WTC11 (cell line): ENCODE results near the gene VIPR2. TPM values are rescaled to one million over a fixed set of nuclear protein-coding genes. Genes with fewer than 3 reads are reported as not detected.

ENCODE experiments used
- ATAC-seq: fragments of 200-7000 bp; cut with Tn5 transposase; 2 replicates; pipeline ENCODE4 v1.10.0; 2021; ENCODE audit warnings: mild to moderate bottlenecking, moderate library complexity
- CTCF ChIA-PET: fragments of 300-600 bp; sonication (Branson Sonifier 250); formaldehyde crosslinking; loops from one replicate; lab custom pipeline; 2021; ENCODE audit warnings: antibody characterized with exemption; lab: Charles Lee
- POLR2A ChIA-PET: fragments of 350-600 bp; sonication (Branson Sonifier 250); formaldehyde crosslinking; loops from one replicate; lab custom pipeline; 2021; ENCODE audit warnings: antibody characterized with exemption; lab: Charles Lee
- DNase-seq: peaks from one replicate; pipeline ENCODE4 v3.0.0; 2021; ENCODE audit warnings: low spot score
- H3K27ac Mint-ChIP-seq: 2 replicates; pipeline ENCODE4 v1.8.0; 2021; ENCODE audit warnings: mixed read lengths
- H3K27me3 Mint-ChIP-seq: 2 replicates; pipeline ENCODE4 v1.8.0; 2021; ENCODE audit warnings: low read depth, mild to moderate bottlenecking, moderate library complexity, mixed read lengths
- H3K36me3 Mint-ChIP-seq: 2 replicates; pipeline ENCODE4 v1.8.0; 2021; ENCODE audit warnings: mixed read lengths
- H3K4me1 Mint-ChIP-seq: 2 replicates; pipeline ENCODE4 v1.8.0; 2022; ENCODE audit warnings: mixed read lengths
- H3K4me3 Mint-ChIP-seq: 2 replicates; pipeline ENCODE4 v1.8.0; 2021; ENCODE audit warnings: mild to moderate bottlenecking, moderate library complexity, mixed read lengths
- H3K9me3 Mint-ChIP-seq: 2 replicates; pipeline ENCODE4 v1.8.0; 2021; ENCODE audit warnings: mixed read lengths
- AR ChIP-seq: fragments of 250-450 bp; sonication (Bioruptor Pico); IDR thresholded peaks from 2 replicates; pipeline ENCODE4 v1.9.0; 2021; ENCODE audit warnings: mild to moderate bottlenecking
- CREB1 ChIP-seq: sonication (generic); formaldehyde crosslinking; IDR thresholded peaks from 2 replicates; pipeline ENCODE4 v1.8.0; 2023; ENCODE audit warnings: mild to moderate bottlenecking, missing genetic modification reagents
- ETV6 ChIP-seq: sonication (generic); formaldehyde crosslinking; IDR thresholded peaks from 2 replicates; pipeline ENCODE4 v1.8.1; 2022; ENCODE audit warnings: mild to moderate bottlenecking, missing genetic modification reagents
- IRF2 ChIP-seq: sonication (generic); formaldehyde crosslinking; IDR thresholded peaks from 2 replicates; pipeline ENCODE4 v1.8.0; 2022; ENCODE audit warnings: low read depth, missing genetic modification reagents, borderline replicate concordance
- MYBL2 ChIP-seq: sonication (generic); formaldehyde crosslinking; IDR thresholded peaks from 2 replicates; pipeline ENCODE4 v1.8.1; 2023; ENCODE audit warnings: mild to moderate bottlenecking, moderate library complexity, missing genetic modification reagents
- NFATC4 ChIP-seq: fragments of 250-450 bp; sonication (Bioruptor Pico); IDR thresholded peaks from 2 replicates; pipeline ENCODE4 v1.9.0; 2021; ENCODE audit warnings: mild to moderate bottlenecking
- RORB ChIP-seq: fragments of 250-450 bp; sonication (Bioruptor Pico); IDR thresholded peaks from 2 replicates; pipeline ENCODE4 v1.9.0; 2021; ENCODE audit warnings: mild to moderate bottlenecking
- SP1 ChIP-seq: sonication (generic); formaldehyde crosslinking; conservative IDR thresholded peaks from 2 replicates; pipeline ENCODE4 v1.8.1; 2022; ENCODE audit warnings: missing genetic modification reagents
- STAT6 ChIP-seq: sonication (generic); formaldehyde crosslinking; conservative IDR thresholded peaks from 2 replicates; pipeline ENCODE4 v1.8.1; 2023; ENCODE audit warnings: mild to moderate bottlenecking, low read depth, missing genetic modification reagents, moderate library complexity
- TP53 ChIP-seq: sonication (generic); formaldehyde crosslinking; IDR thresholded peaks from 2 replicates; pipeline ENCODE4 v1.8.1; 2023; ENCODE audit warnings: mild to moderate bottlenecking, missing genetic modification reagents
- USF1 ChIP-seq: sonication (generic); formaldehyde crosslinking; IDR thresholded peaks from 2 replicates; pipeline ENCODE4 v1.8.0; 2022; ENCODE audit warnings: mild to moderate bottlenecking, missing genetic modification reagents
- USF2 ChIP-seq: sonication (generic); formaldehyde crosslinking; IDR thresholded peaks from 2 replicates; pipeline ENCODE4 v1.8.1; 2023; ENCODE audit warnings: mild to moderate bottlenecking, missing genetic modification reagents, moderate library complexity
- ZNF281 ChIP-seq: sonication (generic); formaldehyde crosslinking; IDR thresholded peaks from 2 replicates; pipeline ENCODE4 v1.8.0; 2023; ENCODE audit warnings: mild to moderate bottlenecking, missing genetic modification reagents
- ZNF423 ChIP-seq: fragments of 250-450 bp; sonication (Bioruptor Pico); IDR thresholded peaks from 2 replicates; pipeline ENCODE4 v2.1.2; 2022; ENCODE audit warnings: mild to moderate bottlenecking, moderate library complexity
- ZNF532 ChIP-seq: fragments of 250-450 bp; sonication (Bioruptor Pico); IDR thresholded peaks from 2 replicates; pipeline ENCODE4 v1.9.0; 2021; ENCODE audit warnings: mild to moderate bottlenecking, borderline replicate concordance
- total RNA-seq: library from RNA; stranded (reverse); gene quantifications from 3 replicates; pipeline ENCODE4 v1.2.3, GENCODE V29; 2021

Gene VIPR2
- total RNA-seq, 1 experiment from 2014 or later, result 7.5 TPM

GRCh38 chr7:159158125-159158887, 13.6 kb upstream of the VIPR2 start (continued):
- TF ChIP-seq ZNF532, result no peak
- TF ChIP-seq ETV6 (CRISPR knock-in tag), result no peak
- no peak for TF ChIP-seq USF2 (CRISPR knock-in tag)

GRCh38 chr7:159157714-159158113, 13.0 kb upstream of the VIPR2 start:
- Mint-ChIP-seq H3K4me3 (no peak overlapping the region), H3K9me3 (no peaks in the 10 kb centered on the region), H3K27ac (no peak overlapping the region), H3K27me3 (no peaks in the 10 kb centered on the region), H3K4me1 (peaks cover 6% of the 10 kb centered on the region; the same call in 1 of the 2 replicates), H3K36me3 (no peaks in the 10 kb centered on the region)
- ATAC-seq (no peak), DNase-seq (no peak)
- POLR2A ChIA-PET, result no interaction called here
- CTCF ChIA-PET, result no interaction called here
- TF ChIP-seq USF1, result no peak
- TF ChIP-seq SP1, result no peak
- TF ChIP-seq USF2 (CRISPR knock-in tag), result no peak
- TF ChIP-seq ZNF281, result no peak
- TF ChIP-seq IRF2 (CRISPR knock-in tag), result no peak
- TF ChIP-seq TP53, result no peak
- no peak for TF ChIP-seq RORB (CRISPR knock-in tag)
- no peak for TF ChIP-seq AR
- no peak for TF ChIP-seq MYBL2 (CRISPR knock-in tag)
- no peak for TF ChIP-seq STAT6 (CRISPR knock-in tag)
- no peak for TF ChIP-seq NFATC4 (CRISPR knock-in tag)
- no peak for TF ChIP-seq ZNF423
- TF ChIP-seq ZNF532, result no peak
- TF ChIP-seq CREB1 (CRISPR knock-in tag), result no peak
